ENCODE data around the gene RAPGEF5.

Gene RAPGEF5

GRCh38 chr7:22216832-22217475 is 140.0 kb downstream of the RAPGEF5 start:
- no peak for DNase-seq (ENCODE audit: low read depth in 2 of 2)

- no peak for DNase-seq (ENCODE audit: low read depth in 2 of 2)
These were observed 140.6 kb downstream of the RAPGEF5 start for GRCh38 chr7:22216309-22216708.

- DNase-seq (ENCODE audit: low read depth in 2 of 2): no peak
These were observed 143.0 kb downstream of the RAPGEF5 start for GRCh38 chr7:22214000-22214399.

- no peak for DNase-seq (ENCODE audit: low read depth in 2 of 2)
These were observed 143.9 kb downstream of the RAPGEF5 start for GRCh38 chr7:22213081-22213480.

- no peak for DNase-seq (ENCODE audit: low read depth in 2 of 2)
These were observed 146.0 kb downstream of the RAPGEF5 start for GRCh38 chr7:22210967-22211366.

GRCh38 chr7:22210355-22210754 is 146.6 kb downstream of the RAPGEF5 start:
- no peak for DNase-seq (ENCODE audit: low read depth in 2 of 2)

GRCh38 chr7:22208799-22209198 is 148.2 kb downstream of the RAPGEF5 start:
- no peak for DNase-seq (ENCODE audit: low read depth in 2 of 2)

GRCh38 chr7:22207724-22208225 is 149.2 kb downstream of the RAPGEF5 start:
- no peak for DNase-seq (ENCODE audit: low read depth in 2 of 2)

- DNase-seq (ENCODE audit: low read depth in 2 of 2): no peak
These were observed 151.3 kb downstream of the RAPGEF5 start for GRCh38 chr7:22205631-22206030.

GRCh38 chr7:22204312-22204711 is 152.6 kb downstream of the RAPGEF5 start:
- DNase-seq (ENCODE audit: low read depth in 2 of 2): no peak

GRCh38 chr7:22202141-22202540 is 154.8 kb downstream of the RAPGEF5 start:
- DNase-seq (ENCODE audit: low read depth in 2 of 2): no peak

GRCh38 chr7:22201186-22201880 is 155.6 kb downstream of the RAPGEF5 start:
- no peak for DNase-seq (ENCODE audit: low read depth in 2 of 2)

GRCh38 chr7:22200777-22201176 is 156.2 kb downstream of the RAPGEF5 start:
- no peak for DNase-seq (ENCODE audit: low read depth in 2 of 2)

- no peak for DNase-seq (ENCODE audit: low read depth in 2 of 2)
These were observed 156.7 kb downstream of the RAPGEF5 start for GRCh38 chr7:22200238-22200637.

GRCh38 chr7:22197376-22197775 is 159.6 kb downstream of the RAPGEF5 start:
- no peak for DNase-seq (ENCODE audit: low read depth in 2 of 2)

GRCh38 chr7:22196429-22196828 is 160.5 kb downstream of the RAPGEF5 start:
- DNase-seq (ENCODE audit: low read depth in 2 of 2): no peak

GRCh38 chr7:22195397-22196172 is 161.4 kb downstream of the RAPGEF5 start:
- no peak for DNase-seq (ENCODE audit: low read depth in 2 of 2)

GRCh38 chr7:22194658-22195273 is 162.2 kb downstream of the RAPGEF5 start:
- no peak for DNase-seq (ENCODE audit: low read depth in 2 of 2)

GRCh38 chr7:22193450-22193983 is 163.4 kb downstream of the RAPGEF5 start:
- no peak for DNase-seq (ENCODE audit: low read depth in 2 of 2)

GRCh38 chr7:22192801-22193200 is 164.2 kb downstream of the RAPGEF5 start:
- no peak for DNase-seq (ENCODE audit: low read depth in 2 of 2)

GRCh38 chr7:22190736-22191135 is 166.2 kb downstream of the RAPGEF5 start:
- no peak for DNase-seq (ENCODE audit: low read depth in 2 of 2)

- no peak for DNase-seq (ENCODE audit: low read depth in 2 of 2)
These were observed 167.2 kb downstream of the RAPGEF5 start for GRCh38 chr7:22189741-22190140.
